ENCODE data around the gene ILF3.

The ILF3 gene

DNA sequence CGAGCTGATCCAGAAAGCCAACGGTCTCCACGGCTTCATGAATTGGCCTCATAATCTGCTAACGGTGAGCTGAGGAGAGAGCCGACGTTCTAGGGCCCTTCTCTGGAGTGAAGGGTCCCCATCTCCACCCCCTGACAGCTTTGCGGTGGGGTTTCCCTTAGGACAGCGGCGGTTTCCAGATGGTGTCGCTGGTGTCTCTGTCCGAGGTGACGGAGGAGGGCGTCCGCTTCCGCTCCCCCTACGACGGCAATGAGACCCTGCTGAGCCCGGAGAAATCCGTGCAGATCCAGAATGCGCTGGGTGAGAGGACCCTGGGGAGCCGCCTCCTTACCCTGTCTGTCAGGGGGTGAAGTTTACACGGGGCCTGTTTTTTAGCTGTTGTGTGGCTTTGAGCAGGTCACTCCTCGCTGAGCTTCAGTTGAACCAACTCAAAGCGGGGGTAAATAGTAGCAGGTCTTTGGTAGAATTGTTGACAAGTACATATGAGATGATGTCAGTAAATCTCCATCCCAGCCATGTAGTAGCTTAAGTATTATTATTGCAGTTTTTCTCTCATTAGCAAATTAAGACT lies 47.9 kb downstream of the ILF3 start:
- DNase-seq, result peak; percentile 16

DNA sequence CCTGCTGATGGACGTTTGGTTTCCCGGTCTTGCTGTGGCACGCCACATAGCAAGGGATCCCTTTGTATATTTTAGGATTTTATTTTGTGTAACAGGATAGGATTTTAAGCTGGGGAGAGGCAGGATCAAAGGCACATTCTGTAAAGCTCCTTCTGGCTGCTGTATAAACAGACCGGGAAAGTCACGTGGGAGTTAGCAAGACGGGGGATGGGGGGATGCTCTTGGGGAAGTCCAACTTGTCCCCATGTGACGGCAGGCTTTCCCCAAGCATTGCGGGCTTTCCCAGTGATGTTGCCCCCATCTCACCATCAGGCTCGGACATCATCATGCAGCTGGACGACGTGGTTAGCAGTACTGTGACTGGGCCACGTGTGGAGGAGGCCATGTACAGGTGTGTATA lies 52.8 kb downstream of the ILF3 start:
- peak; percentile 27 for DNase-seq

DNA sequence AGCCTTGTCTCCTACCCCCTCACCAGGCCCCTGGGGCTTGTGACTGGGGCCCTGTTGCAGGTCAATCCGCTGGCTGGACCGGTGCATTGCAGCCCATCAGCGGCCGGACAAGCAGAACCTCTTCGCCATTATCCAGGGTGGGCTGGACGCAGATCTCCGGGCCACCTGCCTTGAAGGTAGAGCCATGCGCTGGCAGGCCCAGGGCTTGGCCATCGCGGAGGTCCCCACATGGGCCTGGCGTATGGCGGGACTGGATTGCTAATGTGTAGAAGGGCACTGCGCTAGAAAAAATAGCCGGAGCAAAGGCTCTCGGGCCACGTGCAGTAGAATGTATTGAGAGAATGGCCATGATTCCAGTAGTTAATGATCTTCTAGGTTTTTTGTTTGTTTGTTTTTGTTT lies 53.3 kb downstream of the ILF3 start:
- DNase-seq, result no peak

DNA sequence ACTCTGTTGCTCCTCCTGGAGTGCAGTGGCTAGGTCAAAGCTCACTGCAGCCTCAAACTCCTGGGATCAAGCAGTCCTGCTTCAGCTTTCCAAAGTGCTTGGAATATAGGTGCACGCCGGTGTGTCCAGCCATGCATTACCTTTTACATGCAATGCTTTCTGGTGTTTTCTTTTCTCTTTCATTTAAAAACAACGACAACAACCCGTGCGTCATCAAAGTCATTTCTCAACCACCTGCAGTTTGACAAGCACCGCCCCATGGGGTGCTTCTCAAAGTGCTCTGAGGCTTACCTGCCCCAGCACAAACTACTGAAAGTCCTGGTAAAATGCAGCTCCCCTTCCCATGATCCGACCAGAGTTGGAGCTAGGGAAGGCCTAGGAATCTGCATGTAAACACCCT lies 54.1 kb downstream of the ILF3 start:
- no peak for DNase-seq

DNA sequence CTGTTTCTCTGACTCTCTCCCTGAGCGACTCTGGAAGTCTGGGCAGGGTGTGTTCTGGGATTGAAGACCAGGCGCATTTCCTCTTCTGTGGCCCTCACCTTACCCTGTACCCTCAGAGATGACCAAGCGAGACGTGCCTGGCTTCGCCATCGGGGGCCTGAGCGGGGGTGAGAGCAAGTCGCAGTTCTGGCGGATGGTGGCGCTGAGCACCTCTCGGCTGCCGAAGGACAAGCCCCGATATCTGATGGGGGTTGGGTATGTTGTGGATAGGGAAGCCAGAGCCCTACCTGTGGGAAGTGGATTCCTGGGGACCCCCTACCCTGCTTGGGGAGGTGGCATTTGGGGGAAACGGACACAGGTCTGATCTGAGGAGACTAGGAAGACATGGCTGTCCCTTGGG lies 57.9 kb downstream of the ILF3 start:
- DNase-seq, result no peak

DNA sequence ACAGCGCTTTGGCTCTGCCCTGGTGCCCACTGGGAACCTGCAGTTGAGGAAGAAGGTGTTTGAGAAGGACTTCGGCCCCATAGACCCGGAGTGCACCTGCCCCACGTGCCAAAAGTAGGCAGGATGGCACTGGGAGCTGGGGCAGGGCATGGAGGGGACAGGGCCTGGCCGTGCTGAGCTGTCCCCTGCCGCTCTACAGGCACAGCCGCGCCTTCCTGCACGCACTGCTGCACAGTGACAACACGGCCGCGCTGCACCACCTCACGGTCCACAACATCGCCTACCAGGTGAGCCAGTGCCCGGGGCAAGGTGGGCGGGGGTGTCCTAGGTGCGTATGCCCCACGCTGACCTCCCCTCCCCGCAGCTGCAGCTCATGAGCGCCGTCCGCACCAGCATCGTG lies 58.6 kb downstream of the ILF3 start:
- no peak for DNase-seq

DNA sequence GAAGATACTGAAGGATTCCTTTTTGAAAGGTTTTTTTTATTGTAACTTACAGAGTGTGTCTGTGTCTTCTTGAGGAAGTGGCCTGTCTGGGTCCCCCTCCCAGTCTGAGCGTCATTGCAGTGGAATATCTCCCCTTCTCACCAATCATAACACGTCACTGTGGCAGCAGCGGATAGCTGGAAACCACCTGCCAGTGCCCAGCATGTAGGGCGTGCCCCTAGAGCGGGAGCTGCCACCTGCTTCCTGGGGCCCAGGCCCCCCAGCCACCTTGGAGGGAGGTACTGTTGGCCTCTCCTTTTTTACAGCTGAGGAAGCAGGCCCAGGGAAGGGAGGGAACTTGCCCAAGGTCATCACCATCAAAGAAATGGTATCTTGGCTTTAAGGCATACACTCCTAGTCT lies 59.2 kb downstream of the ILF3 start:
- no peak for DNase-seq

DNA sequence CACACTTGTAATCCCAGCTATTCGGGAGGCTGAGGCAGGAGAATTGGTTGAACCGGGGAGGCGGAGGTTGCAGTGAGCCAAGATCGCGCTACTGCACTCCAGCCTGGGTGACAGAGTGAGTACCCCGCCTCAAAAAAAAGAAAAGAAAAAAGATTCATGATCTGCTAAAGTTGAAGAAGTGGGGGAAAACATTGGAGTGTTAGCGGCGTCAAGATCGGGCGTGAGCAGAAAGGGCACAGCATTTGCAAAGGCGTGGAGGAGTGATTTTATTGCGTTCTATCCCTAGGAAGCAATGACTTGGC lies 62.9 kb downstream of the ILF3 start:
- DNase-seq, result no peak

DNA sequence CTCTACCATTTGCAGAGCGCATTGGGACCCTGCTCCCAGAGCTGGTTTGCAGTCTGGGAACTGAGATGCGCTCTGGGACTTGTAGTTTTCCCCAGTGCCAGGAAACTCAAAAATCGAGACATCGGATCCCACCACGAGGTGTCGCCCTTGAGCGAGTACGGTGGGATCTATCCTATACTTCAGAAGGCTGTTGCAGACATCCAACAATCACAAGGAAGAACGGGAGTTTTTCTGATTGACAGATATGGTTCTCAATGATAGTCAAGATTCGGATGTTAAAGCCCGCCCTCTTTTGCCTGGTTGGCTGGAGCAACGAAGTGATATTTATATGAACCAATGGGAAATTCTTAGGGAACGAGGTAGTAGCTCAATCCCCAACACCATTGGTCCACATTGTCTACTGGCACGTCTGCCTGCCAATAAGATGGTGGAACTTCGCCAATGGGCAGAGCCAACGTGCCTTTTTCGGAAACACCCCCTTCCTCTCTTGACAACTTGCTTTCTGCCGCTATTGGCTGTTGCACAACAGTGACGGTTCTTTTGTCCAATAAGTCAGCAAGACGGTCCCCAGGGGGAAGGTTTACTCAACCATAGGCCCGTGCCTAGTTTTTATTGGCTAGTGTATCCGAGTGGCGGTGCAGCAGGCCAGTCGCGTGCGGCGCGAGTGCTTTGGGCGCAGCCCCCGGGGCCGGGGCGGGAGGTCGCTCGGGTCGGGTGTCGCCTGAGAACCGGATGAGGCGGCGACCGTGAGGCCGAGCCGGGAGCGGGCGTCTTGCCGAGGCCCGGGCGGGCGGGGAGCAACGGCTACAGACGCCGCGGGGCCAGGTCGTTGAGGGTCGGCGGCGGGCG lies 63.4 kb downstream of the ILF3 start, which contains the start of gene DNM2:
DNM2 (plus strand) TSS at position 724 of the 849 bp plus-strand sequence. CDS start 164 bp downstream, outside the sequence.
- peak; percentile 100 for DNase-seq

DNA sequence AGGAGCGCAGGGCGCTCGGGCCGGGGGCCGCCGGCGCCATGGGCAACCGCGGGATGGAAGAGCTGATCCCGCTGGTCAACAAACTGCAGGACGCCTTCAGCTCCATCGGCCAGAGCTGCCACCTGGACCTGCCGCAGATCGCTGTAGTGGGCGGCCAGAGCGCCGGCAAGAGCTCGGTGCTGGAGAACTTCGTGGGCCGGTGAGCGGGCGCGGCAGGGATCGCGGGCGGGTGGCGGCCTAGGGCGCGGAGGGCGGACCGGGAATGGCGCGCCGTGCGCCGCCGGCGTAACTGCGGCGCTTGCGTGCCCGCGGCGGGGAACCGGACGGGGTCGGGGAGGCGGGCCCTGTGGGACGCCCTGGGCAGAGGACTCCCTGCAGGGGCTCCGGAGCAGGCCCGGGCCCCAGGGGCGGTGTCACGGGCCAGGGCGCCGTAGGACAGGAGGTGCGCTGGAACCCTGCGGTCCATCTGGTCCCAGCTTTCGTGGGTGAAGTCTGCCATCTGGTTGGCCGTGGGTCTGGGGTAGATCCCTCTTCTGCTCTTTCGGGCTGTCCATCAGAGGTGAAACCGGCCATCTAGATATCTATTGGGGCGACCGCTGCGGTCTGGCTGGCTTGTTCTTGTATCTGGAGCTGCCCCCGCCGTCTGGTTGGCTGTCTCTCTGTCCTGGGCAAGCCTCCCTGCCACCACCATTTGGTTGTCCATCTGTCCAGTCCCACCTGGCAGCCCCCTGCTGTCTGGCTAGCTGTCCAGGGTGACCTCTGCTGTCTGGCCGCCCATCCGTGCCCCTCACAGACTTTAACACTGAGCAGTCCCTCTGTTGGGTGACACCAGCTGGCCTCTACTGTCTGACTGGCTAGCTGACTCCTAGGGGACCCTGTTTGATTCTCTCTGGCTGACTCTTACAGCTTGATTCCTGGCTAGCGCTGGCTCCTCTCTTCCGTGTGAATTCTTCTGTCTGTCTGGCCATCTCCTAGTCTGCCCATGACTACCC lies 64.4 kb downstream of the ILF3 start:
- peak; percentile 67 for DNase-seq

DNA sequence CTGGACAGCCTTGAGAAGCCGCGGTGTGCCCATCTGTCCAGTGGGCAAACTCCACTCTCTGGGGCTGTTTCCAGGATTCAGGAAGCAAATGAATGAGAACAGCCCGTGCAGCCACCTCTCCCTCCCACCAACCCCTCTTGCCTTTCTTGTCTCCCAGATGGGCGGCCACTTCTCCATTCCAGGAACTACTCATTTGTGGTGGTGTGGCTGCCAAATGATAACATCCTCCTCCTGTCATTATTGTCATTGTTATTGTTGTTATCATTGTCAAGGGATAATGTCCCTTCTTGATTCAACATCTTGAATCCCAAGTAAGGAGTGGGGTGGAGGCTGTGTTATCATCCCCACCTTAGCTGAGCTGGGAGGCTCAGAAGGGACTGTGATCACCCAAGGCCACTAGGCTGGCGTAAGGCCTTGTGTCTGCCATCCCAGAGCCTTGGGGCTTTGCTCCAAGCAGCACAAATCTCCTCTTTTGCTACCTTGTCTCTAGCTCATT lies 65.4 kb downstream of the ILF3 start:
- DNase-seq, result peak; percentile 60

DNA sequence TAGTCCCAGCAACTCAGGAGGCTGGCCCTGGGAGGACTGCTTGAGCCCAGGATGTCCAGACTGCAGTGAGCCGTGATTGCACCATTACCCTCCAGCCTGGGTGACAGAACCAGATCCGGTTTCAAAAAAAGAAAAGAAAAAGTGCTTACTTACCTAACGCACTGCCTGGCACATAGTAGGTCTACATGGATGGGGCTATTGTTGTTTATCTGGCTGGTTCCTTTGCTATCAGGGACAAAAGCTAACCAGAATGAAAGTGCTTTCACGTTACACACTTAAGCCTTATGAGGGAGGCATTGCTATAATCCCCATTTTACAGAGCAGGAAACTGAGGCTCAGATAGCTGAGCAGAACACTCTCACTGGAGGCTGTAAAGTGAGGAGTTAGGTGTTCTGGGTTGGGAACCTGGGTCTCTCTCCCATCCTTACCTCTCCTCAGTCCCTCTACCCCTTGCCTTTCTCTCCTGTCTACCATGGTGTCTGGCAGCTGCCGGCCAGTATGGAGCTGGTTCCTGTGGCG lies 66.5 kb downstream of the ILF3 start:
- no peak for DNase-seq

DNA sequence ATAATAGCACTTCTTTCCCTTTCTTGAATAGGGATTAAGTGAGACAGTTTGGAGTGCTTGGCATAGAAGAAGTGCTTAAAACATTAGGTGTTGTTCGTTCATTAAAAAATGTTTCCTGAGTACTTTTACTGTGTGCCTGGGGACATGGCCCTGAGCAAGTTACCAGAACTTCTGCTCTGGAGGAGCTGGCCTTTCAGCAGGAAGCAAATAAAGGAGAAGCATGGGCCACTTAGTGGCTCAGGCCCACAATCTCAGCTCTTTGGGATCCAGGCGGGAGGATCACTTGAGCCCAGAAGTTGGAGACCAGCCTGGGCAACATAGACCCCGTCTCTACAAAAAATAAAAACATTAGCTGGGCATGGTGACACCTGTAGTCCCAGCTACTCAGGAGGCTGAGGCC lies 69.4 kb downstream of the ILF3 start:
- no peak for DNase-seq

DNA sequence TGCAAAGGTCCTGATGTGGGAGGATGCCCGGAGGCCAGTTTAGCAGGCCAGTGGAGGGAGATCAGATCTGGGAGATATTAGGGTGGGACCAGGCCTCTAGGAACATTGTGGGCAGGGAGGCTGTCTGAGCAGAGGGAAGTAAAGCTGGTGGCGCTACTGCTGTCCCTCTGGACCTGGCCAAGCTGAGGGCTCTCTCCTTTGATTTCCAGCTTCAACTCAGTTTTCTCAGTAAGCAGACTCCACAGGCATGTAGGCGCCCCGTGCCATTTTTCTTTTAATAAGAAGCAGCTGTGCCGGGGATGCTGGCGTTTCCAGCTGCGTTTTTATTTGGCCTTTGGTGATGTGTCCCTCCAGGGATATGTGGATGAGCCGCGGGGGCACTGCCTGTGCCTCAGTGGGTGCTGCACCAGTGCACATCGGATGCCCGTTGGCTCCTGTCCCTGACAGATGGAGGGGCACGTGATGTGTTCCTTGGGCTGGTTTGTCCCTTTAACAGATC lies 70.5 kb downstream of the ILF3 start:
- no peak for DNase-seq

DNA sequence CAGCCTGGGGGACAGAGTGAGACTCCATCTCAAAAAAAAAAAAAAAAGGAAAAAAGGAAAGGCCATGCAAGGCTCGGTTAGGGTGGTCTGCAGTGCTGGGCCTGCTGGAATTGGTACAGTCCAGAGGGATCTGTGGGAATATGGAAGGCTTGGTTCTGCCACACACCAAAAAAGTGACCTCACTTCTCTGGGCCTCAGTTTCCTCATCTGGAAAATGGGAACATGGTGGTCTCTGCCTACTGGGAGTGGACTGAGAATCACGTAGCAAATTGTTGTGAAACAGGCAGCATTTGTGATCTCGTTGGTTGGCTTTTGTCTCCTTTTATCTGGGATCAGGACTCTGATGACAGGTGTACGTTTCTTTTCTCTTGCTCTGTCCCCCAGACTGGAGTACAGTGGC lies 71.3 kb downstream of the ILF3 start:
- no peak for DNase-seq

DNA sequence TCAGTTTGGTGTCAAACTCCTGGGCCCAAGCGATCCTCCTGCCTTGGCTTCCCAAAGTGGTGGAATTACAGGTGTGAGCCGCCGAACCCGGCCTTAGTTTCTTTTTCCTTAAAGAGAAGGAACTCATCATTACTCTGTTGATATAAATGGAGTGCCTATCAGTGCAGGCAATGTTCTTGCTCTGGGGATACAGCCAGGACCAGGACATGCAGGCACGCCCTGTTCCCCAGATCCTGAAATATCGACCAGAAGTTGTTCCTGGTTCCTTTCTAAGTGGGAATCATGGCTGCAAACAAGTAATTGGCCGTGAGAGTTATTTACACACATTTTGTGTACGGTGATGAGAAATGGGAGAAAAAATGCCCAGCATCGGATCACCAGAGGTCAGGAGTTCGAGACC lies 72.1 kb downstream of the ILF3 start:
- DNase-seq, result no peak

DNA sequence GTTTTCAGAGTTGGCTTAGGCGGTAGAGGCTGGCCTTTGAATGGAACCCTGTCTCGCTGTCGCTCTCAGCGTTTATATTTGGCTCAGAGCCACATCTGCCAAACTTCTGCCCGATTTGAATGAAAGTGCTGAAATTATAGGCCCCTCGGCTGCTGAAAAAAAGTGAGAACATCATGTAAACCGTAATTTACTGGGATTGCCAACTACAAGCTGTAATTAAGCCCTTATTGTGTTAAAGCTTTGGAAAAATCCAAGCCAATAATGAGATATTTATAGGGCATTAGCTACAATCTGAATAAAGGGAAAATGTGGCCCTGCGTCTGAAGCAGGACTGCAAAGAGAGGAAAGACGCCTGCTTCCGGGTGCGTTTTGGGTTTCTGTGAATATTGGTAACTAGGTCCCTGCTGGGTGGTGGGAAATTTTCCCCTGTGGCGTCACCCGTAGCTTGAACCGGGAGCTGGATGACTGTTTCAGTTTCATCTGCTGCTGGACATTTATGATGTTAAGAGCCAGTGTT lies 73.6 kb downstream of the ILF3 start:
- DNase-seq, result peak; percentile 41

DNA sequence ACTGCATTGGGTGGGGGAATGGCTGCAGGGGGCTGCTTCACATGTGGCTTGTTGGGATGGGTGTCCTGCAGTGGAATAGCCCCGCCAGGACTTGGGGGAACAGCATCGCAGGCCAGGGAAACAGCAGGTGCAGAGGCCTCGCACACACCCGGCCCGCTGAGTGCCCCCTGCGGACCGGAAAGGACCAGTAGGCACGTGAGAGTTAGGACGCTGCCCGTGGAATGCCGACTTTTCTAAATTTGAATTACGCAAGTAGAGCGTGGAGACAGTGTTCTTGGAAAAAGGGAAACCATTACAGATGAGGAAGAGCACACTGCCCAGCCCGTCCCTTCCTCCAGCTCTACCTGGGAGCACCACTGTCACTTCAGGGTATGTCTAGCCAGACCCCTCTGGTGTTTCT lies 75.3 kb downstream of the ILF3 start:
- DNase-seq, result peak; percentile 54

DNA sequence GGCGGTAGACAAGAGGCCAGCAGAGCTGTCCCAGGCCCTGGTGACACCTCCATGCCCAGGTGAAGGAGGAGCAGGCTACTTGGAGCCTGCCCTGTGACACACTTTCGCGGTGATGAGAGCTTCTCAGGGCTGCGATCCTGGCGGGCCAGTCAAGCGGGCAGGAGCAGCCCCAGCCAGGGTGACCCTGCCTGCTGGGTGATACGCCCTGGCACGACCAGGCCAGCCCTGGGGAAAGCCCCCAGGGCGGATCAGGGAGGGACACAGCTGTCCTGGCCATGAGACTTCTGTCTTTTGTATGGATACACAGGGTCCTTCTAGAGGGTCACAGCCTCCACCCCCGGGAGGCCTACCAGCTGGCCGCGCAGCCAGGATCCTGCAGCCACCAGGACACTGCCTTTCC lies 76.8 kb downstream of the ILF3 start:
- peak; percentile 22 for DNase-seq

DNA sequence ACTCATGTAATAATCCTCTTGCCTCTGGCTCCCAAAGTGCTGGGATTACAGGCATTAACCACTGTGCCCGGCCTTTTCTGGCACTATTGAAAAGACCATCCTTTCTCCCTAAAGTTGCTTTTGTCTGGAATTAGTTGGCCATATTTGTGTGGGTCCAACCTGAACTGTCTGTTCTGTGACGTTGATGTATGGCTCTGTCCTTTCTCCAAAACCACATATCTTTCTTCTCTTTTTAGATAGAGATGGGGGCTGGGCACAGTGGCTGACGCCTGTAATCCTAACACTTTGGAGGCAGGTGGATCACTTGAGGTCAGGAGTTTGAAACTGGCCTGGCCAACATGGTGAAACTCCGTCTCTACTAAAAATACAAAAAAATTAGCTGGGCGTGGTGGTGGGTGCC lies 81.6 kb downstream of the ILF3 start:
- no peak for DNase-seq

DNA sequence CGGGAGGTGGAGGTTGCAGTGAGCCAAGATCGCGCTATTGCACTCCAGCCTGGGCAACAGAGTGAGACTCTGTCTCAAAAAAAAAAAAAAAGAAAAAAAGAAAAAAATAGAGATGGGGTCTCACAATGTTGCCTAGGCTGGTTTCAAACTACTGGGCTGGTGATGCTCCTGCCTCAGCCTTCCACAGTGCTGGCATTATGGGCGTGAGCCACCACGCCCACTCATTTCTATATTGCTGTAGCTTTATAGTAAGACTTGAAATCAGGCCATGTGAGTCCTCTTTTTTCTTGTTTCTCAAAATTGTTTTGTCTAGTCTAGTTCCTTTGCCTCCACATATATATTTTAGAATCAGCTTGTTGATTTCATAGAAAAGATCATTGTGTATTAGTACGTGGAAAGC lies 82.0 kb downstream of the ILF3 start:
- no peak for DNase-seq

DNA sequence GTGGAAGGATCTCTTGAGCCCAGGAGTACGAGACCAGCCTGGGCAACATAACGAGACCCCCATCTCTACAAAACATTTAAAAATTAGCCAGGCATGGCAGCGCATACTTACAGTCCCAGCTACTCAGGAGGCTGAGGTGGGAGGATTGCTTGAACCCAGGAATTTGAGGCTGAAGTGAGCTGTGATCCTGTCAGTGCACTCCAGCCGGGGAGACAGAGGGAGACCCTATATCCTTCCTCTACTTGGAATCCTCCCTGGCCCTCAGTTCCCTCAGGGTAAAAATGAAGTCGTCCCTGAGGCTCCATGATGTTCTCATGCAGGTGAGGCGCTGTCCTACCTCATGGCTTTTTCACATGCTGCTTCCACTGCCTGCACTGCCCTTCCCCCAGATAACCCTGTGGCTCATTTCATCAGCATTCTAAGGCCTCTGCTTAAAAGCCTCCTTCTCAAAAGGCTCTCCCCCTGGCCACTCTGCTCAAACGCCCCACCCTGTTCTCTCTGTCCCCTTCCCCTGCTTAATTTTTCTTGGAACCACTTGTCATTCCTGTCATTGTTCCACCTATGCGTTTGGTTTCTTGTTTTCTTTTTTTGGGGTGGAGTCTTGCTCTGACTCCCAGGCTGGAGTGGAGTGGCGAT lies 82.9 kb downstream of the ILF3 start:
- no peak for DNase-seq

All from suppressor macrophage treated with lipopolysaccharide for 4 hours (primary cell).